ENCODE results near the gene DLG2.
"Not testable (repeated sequence)": the region's sequence is repeated elsewhere in the genome, so short reads cannot be mapped to it uniquely, and the experiment has no call there.

The DLG2 gene

GRCh38 chr11:85044911-85045310 is 582.2 kb downstream of the DLG2 start:
- FAIRE-seq: no peak
- TF ChIP-seq POLR2AphosphoS5 (IDR thresholded peaks at IDR 0.05; ENCODE audit: low read depth, low read length) (no peak), TAF1 (IDR thresholded peaks at IDR 0.05; ENCODE audit: low read depth, low read length) (no peak), POU2F2 (IDR thresholded peaks at IDR 0.05; ENCODE audit: low read depth, low read length) (no peak), SPI1 (IDR thresholded peaks at IDR 0.05; ENCODE audit: low read depth, low read length) (no peak), PAX5 (IDR thresholded peaks at IDR 0.05; ENCODE audit: insufficient read depth, low read length, severe bottlenecking) (no peak), POLR2A (IDR thresholded peaks at IDR 0.05; ENCODE audit: low read depth, low read length) (no peak)
- DNase-seq (ENCODE audit: insufficient read length, low spot score): no peak

- DNase-seq (ENCODE audit: insufficient read length, low spot score) (no peak), FAIRE-seq (no peak)
- TF ChIP-seq POU2F2 (IDR thresholded peaks at IDR 0.05; ENCODE audit: low read depth, low read length) (no peak), SPI1 (IDR thresholded peaks at IDR 0.05; ENCODE audit: low read depth, low read length) (no peak), TAF1 (IDR thresholded peaks at IDR 0.05; ENCODE audit: low read depth, low read length) (no peak), PAX5 (IDR thresholded peaks at IDR 0.05; ENCODE audit: insufficient read depth, low read length, severe bottlenecking) (no peak), POLR2AphosphoS5 (IDR thresholded peaks at IDR 0.05; ENCODE audit: low read depth, low read length) (no peak), POLR2A (IDR thresholded peaks at IDR 0.05; ENCODE audit: low read depth, low read length) (no peak)
These were observed 584.8 kb downstream of the DLG2 start for GRCh38 chr11:85042361-85042760.

DNA sequence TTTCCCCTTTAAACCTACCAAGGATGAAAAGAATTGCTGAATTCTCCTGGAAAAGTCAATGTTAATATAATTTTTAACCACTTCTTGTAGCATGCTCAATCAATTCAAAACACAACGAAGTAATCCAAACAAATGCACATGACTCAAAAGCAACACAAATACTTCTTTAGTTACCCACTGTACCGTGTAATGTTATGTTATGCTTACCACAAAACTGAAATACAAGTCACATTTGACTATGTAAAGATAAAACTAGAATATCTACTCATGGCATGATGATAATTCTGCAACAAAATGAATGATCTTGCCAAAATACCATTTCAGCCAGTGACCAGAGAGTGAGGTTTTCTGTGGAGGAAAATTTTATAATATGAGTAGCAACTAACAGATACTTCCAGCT is 587.0 kb downstream of the DLG2 start:
- no peak for DNase-seq (ENCODE audit: insufficient read length, low spot score)

GRCh38 chr11:85029964-85030363 is 597.2 kb downstream of the DLG2 start:
- no peak for FAIRE-seq
- TF ChIP-seq POU2F2 (IDR thresholded peaks at IDR 0.05; ENCODE audit: low read depth, low read length): no peak
- DNase-seq (ENCODE audit: insufficient read length, low spot score): no peak

More for the DNA sequence above, 587.0 kb downstream of the DLG2 start:
- FAIRE-seq: no peak
- TF ChIP-seq POLR2AphosphoS5 (IDR thresholded peaks at IDR 0.05; ENCODE audit: low read depth, low read length): no peak
- no peak for TF ChIP-seq POLR2A (IDR thresholded peaks at IDR 0.05; ENCODE audit: low read depth, low read length)
- no peak for TF ChIP-seq TAF1 (IDR thresholded peaks at IDR 0.05; ENCODE audit: low read depth, low read length)
- no peak for TF ChIP-seq PAX5 (IDR thresholded peaks at IDR 0.05; ENCODE audit: insufficient read depth, low read length, severe bottlenecking)
- TF ChIP-seq POU2F2 (IDR thresholded peaks at IDR 0.05; ENCODE audit: low read depth, low read length): no peak
- no peak for TF ChIP-seq SPI1 (IDR thresholded peaks at IDR 0.05; ENCODE audit: low read depth, low read length)

GRCh38 chr11:85028329-85029101 is 598.6 kb downstream of the DLG2 start:
- FAIRE-seq: no peak
- DNase-seq (ENCODE audit: insufficient read length, low spot score): no peak
- no peak for TF ChIP-seq PAX5 (IDR thresholded peaks at IDR 0.05; ENCODE audit: insufficient read depth, low read length, severe bottlenecking)
- no peak for TF ChIP-seq SPI1 (IDR thresholded peaks at IDR 0.05; ENCODE audit: low read depth, low read length)
- no peak for TF ChIP-seq POLR2A (IDR thresholded peaks at IDR 0.05; ENCODE audit: low read depth, low read length)
- TF ChIP-seq TAF1 (IDR thresholded peaks at IDR 0.05; ENCODE audit: low read depth, low read length): no peak
- no peak for TF ChIP-seq POLR2AphosphoS5 (IDR thresholded peaks at IDR 0.05; ENCODE audit: low read depth, low read length)
- no peak for TF ChIP-seq POU2F2 (IDR thresholded peaks at IDR 0.05; ENCODE audit: low read depth, low read length)

DNA sequence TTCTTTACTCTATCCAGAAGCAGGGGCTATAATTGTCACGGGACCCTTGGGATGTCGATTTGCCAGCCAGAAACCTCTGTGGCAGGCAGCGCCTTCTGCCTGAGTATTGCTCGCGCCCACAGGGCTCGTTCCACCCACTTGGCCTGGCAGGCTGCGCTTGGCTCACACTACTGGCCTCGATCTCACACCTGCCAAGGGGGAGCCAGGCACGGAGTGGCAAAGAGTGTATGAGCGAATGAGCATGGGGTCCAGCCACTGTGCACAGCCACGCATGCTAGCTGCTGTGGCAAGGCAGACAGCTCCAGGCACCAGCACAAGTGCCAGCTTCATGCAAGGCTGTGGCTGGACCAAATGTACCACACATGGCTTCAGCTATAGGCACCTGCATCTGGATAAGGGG is 599.8 kb downstream of the DLG2 start:
- TF ChIP-seq SPI1 (IDR thresholded peaks at IDR 0.05; ENCODE audit: low read depth, low read length) (no peak), POLR2A (IDR thresholded peaks at IDR 0.05; ENCODE audit: low read depth, low read length) (no peak), POU2F2 (IDR thresholded peaks at IDR 0.05; ENCODE audit: low read depth, low read length) (no peak), TAF1 (IDR thresholded peaks at IDR 0.05; ENCODE audit: low read depth, low read length) (no peak), PAX5 (IDR thresholded peaks at IDR 0.05; ENCODE audit: insufficient read depth, low read length, severe bottlenecking) (no peak), POLR2AphosphoS5 (IDR thresholded peaks at IDR 0.05; ENCODE audit: low read depth, low read length) (no peak)
- FAIRE-seq (no peak), DNase-seq (ENCODE audit: insufficient read length, low spot score) (no peak)

DNA sequence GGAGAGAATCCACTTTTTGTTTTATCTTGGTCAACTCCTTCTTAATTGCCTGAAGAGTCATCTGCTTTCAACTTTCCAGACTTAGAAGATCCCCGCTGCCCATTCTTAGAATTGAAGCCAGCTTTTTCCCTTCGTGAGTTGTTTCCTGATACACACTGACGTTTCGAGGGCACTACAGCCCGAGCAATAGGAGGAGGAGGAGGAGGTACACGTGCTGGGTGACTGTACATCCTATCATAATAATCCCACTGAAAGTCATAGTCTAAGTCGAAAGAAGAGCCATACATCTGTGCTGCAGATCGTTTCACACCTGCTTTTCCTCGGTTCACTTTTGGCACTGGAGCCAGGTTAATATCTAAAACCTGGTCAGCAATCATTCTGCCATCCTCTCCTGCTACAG is 606.1 kb downstream of the DLG2 start:
- FAIRE-seq (no peak), DNase-seq (ENCODE audit: insufficient read length, low spot score) (no peak)
- no peak for TF ChIP-seq POLR2AphosphoS5 (IDR thresholded peaks at IDR 0.05; ENCODE audit: low read depth, low read length)
- no peak for TF ChIP-seq TAF1 (IDR thresholded peaks at IDR 0.05; ENCODE audit: low read depth, low read length)
- no peak for TF ChIP-seq PAX5 (IDR thresholded peaks at IDR 0.05; ENCODE audit: insufficient read depth, low read length, severe bottlenecking)
- no peak for TF ChIP-seq POLR2A (IDR thresholded peaks at IDR 0.05; ENCODE audit: low read depth, low read length)
- TF ChIP-seq SPI1 (IDR thresholded peaks at IDR 0.05; ENCODE audit: low read depth, low read length): no peak
- TF ChIP-seq POU2F2 (IDR thresholded peaks at IDR 0.05; ENCODE audit: low read depth, low read length): no peak

- FAIRE-seq (no peak), DNase-seq (ENCODE audit: insufficient read length, low spot score) (no peak)
- no peak for TF ChIP-seq SPI1 (IDR thresholded peaks at IDR 0.05; ENCODE audit: low read depth, low read length)
- TF ChIP-seq POU2F2 (IDR thresholded peaks at IDR 0.05; ENCODE audit: low read depth, low read length): no peak
- TF ChIP-seq POLR2A (IDR thresholded peaks at IDR 0.05; ENCODE audit: low read depth, low read length): no peak
- no peak for TF ChIP-seq POLR2AphosphoS5 (IDR thresholded peaks at IDR 0.05; ENCODE audit: low read depth, low read length)
- no peak for TF ChIP-seq PAX5 (IDR thresholded peaks at IDR 0.05; ENCODE audit: insufficient read depth, low read length, severe bottlenecking)
- TF ChIP-seq TAF1 (IDR thresholded peaks at IDR 0.05; ENCODE audit: low read depth, low read length): no peak
These were observed 633.8 kb downstream of the DLG2 start for GRCh38 chr11:84993386-84993785.

DNA sequence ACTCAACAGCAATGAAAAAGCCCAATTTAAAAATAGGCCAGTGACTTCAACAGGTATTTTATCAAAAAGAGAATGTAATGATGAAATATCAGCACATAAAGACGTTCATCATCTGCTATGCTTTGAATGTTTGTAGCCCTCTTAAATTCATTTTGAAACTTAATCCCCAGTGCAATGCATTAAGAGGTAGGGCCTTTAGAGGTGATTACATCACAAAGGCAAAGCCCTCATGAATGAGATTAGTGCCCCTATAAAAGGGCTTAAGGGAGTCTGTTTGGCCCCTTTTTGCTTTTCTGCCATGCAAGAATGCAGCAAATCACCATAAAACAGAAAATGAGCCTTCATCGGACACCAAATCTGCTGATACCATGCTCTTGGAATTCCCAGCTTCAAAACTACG is 637.0 kb downstream of the DLG2 start:
- TF ChIP-seq POLR2AphosphoS5 (IDR thresholded peaks at IDR 0.05; ENCODE audit: low read depth, low read length) (no peak), SPI1 (IDR thresholded peaks at IDR 0.05; ENCODE audit: low read depth, low read length) (no peak), PAX5 (IDR thresholded peaks at IDR 0.05; ENCODE audit: insufficient read depth, low read length, severe bottlenecking) (no peak)
- FAIRE-seq (no peak), DNase-seq (ENCODE audit: insufficient read length, low spot score) (no peak)

- FAIRE-seq; DNase-seq (ENCODE audit: insufficient read length, low spot score): not testable (repeated sequence)
These were observed 639.4 kb downstream of the DLG2 start for GRCh38 chr11:84987686-84988187.

Measured in GM12891 (cell line).